Endodermal cell (in vitro differentiated cells): ENCODE results near the gene RAMP1. TPM values are rescaled to one million over a fixed set of nuclear protein-coding genes. Genes with fewer than 3 reads are reported as not detected.

Experiments
- DNase-seq: peaks from one replicate; pipeline ENCODE4 v3.0.0-alpha.2; 2017
- H3K27ac ChIP-seq: 2 replicates; pipeline ENCODE4 v1.5.1; 2013; ENCODE audit warnings: mild to moderate bottlenecking, low read depth, low read length, moderate library complexity
- H3K27me3 ChIP-seq: 2 replicates; pipeline ENCODE4 v1.6.1; 2013; ENCODE audit warnings: mild to moderate bottlenecking, low read length, moderate library complexity; ENCODE audit not compliant: insufficient read depth, control insufficient read depth, poor library complexity, severe bottlenecking
- H3K36me3 ChIP-seq: 2 replicates; pipeline ENCODE4 v1.7.0; 2013; ENCODE audit warnings: mild to moderate bottlenecking, low read length, moderate library complexity; ENCODE audit not compliant: control insufficient read depth, insufficient read depth
- H3K4me1 ChIP-seq: one replicate; pipeline ENCODE4 v1.7.0; 2013; ENCODE audit warnings: low read length; ENCODE audit not compliant: control insufficient read depth, insufficient read depth
- H3K4me3 ChIP-seq: 2 replicates; pipeline ENCODE4 v1.5.1; 2013; ENCODE audit warnings: mild to moderate bottlenecking, low read length, moderate library complexity
- H3K9ac ChIP-seq: 2 replicates; pipeline ENCODE4 v1.6.1; 2013; ENCODE audit warnings: mild to moderate bottlenecking, low read length, moderate library complexity; ENCODE audit not compliant: poor library complexity, severe bottlenecking; ENCODE audit errors: extremely low read depth
- H3K9me3 ChIP-seq: 2 replicates; pipeline ENCODE4 v1.6.1; 2013; ENCODE audit warnings: mild to moderate bottlenecking, low read length, moderate library complexity; ENCODE audit not compliant: control insufficient read depth
- H3K27ac Mint-ChIP-seq: 2 replicates; pipeline ENCODE4 v1.8.0; 2020; ENCODE audit warnings: mixed read lengths
- H3K27me3 Mint-ChIP-seq: 2 replicates; pipeline ENCODE4 v1.8.0; 2021; ENCODE audit warnings: mild to moderate bottlenecking, mixed read lengths; ENCODE audit not compliant: insufficient read depth
- H3K36me3 Mint-ChIP-seq: 2 replicates; pipeline ENCODE4 v1.8.0; 2020; ENCODE audit warnings: low read depth, mixed read lengths
- H3K4me1 Mint-ChIP-seq: 2 replicates; pipeline ENCODE4 v1.8.0; 2020; ENCODE audit warnings: mixed read lengths
- H3K4me3 Mint-ChIP-seq: 2 replicates; pipeline ENCODE4 v1.8.0; 2020; ENCODE audit warnings: mild to moderate bottlenecking, moderate library complexity, mixed read lengths
- H3K9me3 Mint-ChIP-seq: 2 replicates; pipeline ENCODE4 v1.8.0; 2020; ENCODE audit warnings: mild to moderate bottlenecking, mixed read lengths
- WGBS, 2 experiments: methylation state at CpG; one replicate each; pipeline versions ENCODE4 v1.1.5 to v1.1.7; 2013; ENCODE audit warnings: missing lambda C conversion rate in 2 of 2, mixed read lengths in 1 of 2; ENCODE audit not compliant: insufficient coverage in 1 of 2, insufficient read length in 1 of 2; 5-methylcytosine and 5-hydroxymethylcytosine counted together
- total RNA-seq, 2 donors: library from RNA; stranded (reverse); fragmentation: NEBNext Ultra II Directional in 1 of 2; extraction: Animal tissue kit (Norgen Biotek cat#: 25700) in 1 of 2; gene quantifications; 2 replicates in 1 of 2; 3 replicates in 1 of 2; pipeline ENCODE4 v1.2.1, GENCODE V29; 2021
- TF ChIP-seq, protein P1 (sequence below): fragments of 200-600 bp; sonication (generic); conservative IDR thresholded peaks from 2 replicates; pipeline ENCODE4 v1.5.0; 2021; ENCODE audit warnings: antibody characterized with exemption, mild to moderate bottlenecking

Gene RAMP1
- total RNA-seq, 2 donors from 2014 or later, result 0.40 to 1.6 TPM

GRCh38 chr2:237901932-237902850 lies 42.8 kb downstream of the RAMP1 start:
- Histone ChIP-seq H3K4me3 (no peak overlapping the region), H3K36me3 (no peaks in the 10 kb centered on the region), H3K9me3 (no peaks in the 10 kb centered on the region), H3K27me3 (no peaks in the 10 kb centered on the region), H3K4me1 (no peaks in the 10 kb centered on the region), H3K27ac (no peak overlapping the region), H3K9ac (no peak overlapping the region)
- TF ChIP-seq, protein P1, sequence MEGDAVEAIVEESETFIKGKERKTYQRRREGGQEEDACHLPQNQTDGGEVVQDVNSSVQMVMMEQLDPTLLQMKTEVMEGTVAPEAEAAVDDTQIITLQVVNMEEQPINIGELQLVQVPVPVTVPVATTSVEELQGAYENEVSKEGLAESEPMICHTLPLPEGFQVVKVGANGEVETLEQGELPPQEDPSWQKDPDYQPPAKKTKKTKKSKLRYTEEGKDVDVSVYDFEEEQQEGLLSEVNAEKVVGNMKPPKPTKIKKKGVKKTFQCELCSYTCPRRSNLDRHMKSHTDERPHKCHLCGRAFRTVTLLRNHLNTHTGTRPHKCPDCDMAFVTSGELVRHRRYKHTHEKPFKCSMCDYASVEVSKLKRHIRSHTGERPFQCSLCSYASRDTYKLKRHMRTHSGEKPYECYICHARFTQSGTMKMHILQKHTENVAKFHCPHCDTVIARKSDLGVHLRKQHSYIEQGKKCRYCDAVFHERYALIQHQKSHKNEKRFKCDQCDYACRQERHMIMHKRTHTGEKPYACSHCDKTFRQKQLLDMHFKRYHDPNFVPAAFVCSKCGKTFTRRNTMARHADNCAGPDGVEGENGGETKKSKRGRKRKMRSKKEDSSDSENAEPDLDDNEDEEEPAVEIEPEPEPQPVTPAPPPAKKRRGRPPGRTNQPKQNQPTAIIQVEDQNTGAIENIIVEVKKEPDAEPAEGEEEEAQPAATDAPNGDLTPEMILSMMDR, result peak; percentile 40
- H3K36me3 Mint-ChIP-seq, result no peaks in the 10 kb centered on the region
- peaks cover 3% of the 10 kb centered on the region for H3K9me3 Mint-ChIP-seq
- H3K27me3 Mint-ChIP-seq, result no peaks in the 10 kb centered on the region
- WGBS, 2 experiments, result 85 to 91% methylated on average over 10 to 20 of the region's 22 CpGs
- peak; percentile 67 for DNase-seq
- no peaks in the 10 kb centered on the region for H3K4me1 Mint-ChIP-seq
- H3K27ac Mint-ChIP-seq, result no peak overlapping the region
- H3K4me3 Mint-ChIP-seq, result no peak overlapping the region

DNA sequence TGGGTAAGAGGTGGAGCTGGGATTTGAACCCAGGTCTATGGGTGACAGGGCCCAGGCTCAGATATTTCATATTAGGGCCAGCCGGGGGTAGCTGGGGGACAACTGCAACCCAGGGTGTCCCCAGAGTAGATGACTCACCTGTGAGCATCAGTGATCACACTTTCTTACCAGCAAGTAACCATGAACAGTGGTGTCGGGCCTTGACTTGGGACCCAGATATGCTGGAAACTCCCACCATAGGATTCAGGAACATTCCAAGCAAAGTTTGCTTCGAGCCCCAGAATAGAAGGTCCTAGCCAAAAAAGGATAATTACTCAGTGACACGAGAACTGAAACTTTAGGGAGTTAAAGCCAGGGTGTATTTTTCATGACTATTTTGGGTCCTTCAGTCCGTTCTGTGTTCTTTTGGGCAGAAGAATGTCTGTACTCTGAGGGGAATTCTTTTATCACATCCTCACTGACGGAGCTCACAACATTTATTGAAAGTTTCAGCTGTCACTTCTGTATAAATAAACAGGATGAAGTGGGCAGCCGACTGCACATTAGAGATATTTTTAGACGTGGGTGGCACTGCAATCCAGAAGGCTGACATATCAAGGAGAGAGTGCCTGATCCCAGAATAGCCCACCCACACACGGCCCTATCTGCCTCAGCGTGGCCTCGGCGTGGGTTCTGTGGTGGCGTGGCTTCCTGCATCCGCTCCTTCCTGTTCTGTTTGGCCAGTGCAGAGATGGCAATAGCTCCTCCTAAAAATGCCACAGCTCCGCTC lies 45.6 kb downstream of the RAMP1 start:
- Mint-ChIP-seq H3K4me3 (no peak overlapping the region), H3K27ac (no peak overlapping the region), H3K4me1 (no peaks in the 10 kb centered on the region), H3K9me3 (peaks cover 8% of the 10 kb centered on the region), H3K27me3 (no peaks in the 10 kb centered on the region), H3K36me3 (no peaks in the 10 kb centered on the region)
- Histone ChIP-seq H3K4me3 (no peak overlapping the region), H3K27me3 (no peaks in the 10 kb centered on the region), H3K9ac (no peak overlapping the region), H3K4me1 (no peaks in the 10 kb centered on the region), H3K9me3 (no peaks in the 10 kb centered on the region), H3K36me3 (no peaks in the 10 kb centered on the region), H3K27ac (no peak overlapping the region)
- WGBS, 2 experiments, result 89 to 92% methylated on average over 12 to 15 of the region's 15 CpGs
- TF ChIP-seq, protein P1, result no peak
- DNase-seq, result peak; percentile 17

DNA sequence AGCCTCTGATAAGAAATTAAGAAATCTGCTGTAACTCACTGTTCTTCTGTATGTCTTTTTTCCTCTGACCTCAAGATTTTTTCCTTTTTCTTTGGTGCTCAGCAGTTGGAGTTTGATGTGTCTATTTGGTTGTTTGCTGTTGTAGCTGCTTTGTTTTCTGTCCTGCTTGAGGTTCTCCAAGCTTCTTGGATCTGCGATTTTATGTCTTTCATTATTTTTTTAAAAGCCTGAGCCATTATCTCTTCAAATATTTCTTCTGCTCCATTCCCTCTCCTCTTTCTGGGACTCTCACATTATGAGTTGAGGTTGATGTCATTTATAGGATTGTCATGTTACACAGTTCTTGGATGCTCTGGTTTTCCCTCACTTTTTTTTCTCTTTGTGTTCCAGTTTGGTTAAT lies 47.7 kb downstream of the RAMP1 start:
- H3K4me1 ChIP-seq, result no peaks in the 10 kb centered on the region
- TF ChIP-seq, protein P1, result no peak
- Mint-ChIP-seq H3K9me3 (peaks cover 16% of the 10 kb centered on the region), H3K27ac (no peak overlapping the region), H3K4me1 (no peaks in the 10 kb centered on the region), H3K4me3 (no peak overlapping the region), H3K36me3 (no peaks in the 10 kb centered on the region), H3K27me3 (no peaks in the 10 kb centered on the region)
- H3K36me3 ChIP-seq, result no peaks in the 10 kb centered on the region
- H3K9ac ChIP-seq, result no peak overlapping the region
- no peak overlapping the region for H3K27ac ChIP-seq
- DNase-seq, result no peak
- H3K9me3 ChIP-seq, result no peaks in the 10 kb centered on the region
- WGBS, 2 experiments, result 86% methylated on average over 1 of the region's 1 CpG; no CpG with 5 or more reads in 1 of the 2 experiments
- H3K27me3 ChIP-seq, result no peaks in the 10 kb centered on the region
- H3K4me3 ChIP-seq, result no peak overlapping the region
